ENCODE measurements around the gene PLCH2.

DNA sequence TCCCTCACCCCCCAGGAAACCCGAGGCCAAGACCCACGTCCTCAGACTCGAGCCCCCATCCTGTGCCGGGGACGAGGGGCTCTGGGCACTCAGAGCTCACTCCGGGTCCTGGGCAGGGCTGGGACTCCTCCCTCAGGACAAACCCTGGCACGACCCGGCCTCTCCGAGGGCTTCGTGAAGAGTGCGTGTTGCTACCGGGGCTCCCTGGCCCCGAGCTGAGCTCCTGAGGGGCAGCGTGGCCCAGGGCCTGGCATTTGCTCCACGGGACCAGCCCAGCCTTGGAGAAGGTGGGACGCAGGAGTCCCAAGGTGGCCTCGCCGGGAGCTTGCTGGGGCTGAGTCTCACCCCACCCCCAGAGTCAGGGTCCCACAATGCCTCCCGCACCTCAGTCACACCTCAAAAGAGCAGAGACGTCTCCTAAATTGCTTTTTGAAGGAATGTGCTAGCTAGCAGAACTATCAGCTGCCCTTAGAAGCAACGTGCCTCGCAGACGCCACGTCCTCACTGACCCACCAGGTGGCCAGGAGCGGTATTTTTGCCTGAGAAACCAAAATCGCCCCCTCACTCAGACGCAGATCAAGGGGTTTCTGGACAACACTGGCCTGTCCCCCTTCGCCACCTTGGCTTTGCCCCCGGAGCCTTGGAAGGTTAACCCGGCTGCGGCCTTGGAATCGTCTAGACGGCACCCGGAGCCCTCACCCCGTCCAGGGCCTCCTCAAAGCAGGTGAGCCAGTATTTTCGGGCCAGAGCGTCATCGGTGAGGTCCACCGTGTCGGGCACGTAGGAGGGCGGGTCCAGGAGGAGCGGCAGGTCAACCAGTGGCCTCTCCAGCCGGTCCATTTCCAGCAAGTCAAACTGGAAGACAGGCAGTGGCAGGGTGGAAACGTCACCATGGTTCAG, 39.0 kb downstream of the PLCH2 start:
- TF ChIP-seq CTCF (conservative IDR thresholded peaks at IDR 0.05; ENCODE audit: low read length) (no peak; the same call in 1 of the 2 replicates), EZH2phosphoT487 (IDR thresholded peaks at IDR 0.05; ENCODE audit: borderline replicate concordance) (no peak)
